ENCODE results near the gene UNC5C.

DNA sequence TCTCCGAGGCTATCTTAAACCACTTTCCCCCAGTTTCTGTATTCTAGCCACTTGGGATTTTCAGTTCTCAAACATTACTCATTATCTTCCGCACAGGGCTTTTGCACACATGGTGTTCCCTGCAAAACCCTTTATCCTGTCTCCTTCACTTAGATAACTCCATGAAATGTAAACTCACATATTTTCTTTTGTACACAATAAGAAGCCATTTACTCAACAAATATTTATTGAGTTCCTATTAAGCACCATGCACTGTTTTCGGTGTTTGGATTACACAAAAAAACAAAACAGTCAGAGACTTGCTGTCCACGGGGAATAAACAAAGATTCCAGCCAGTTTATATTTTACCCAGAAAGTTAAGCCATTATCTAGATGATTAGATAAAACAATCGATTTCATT, 42.5 kb upstream of the UNC5C start:
- TF ChIP-seq, protein P1, sequence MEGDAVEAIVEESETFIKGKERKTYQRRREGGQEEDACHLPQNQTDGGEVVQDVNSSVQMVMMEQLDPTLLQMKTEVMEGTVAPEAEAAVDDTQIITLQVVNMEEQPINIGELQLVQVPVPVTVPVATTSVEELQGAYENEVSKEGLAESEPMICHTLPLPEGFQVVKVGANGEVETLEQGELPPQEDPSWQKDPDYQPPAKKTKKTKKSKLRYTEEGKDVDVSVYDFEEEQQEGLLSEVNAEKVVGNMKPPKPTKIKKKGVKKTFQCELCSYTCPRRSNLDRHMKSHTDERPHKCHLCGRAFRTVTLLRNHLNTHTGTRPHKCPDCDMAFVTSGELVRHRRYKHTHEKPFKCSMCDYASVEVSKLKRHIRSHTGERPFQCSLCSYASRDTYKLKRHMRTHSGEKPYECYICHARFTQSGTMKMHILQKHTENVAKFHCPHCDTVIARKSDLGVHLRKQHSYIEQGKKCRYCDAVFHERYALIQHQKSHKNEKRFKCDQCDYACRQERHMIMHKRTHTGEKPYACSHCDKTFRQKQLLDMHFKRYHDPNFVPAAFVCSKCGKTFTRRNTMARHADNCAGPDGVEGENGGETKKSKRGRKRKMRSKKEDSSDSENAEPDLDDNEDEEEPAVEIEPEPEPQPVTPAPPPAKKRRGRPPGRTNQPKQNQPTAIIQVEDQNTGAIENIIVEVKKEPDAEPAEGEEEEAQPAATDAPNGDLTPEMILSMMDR (IDR thresholded peaks at IDR 0.05), result no peak
- TF ChIP-seq POLR2A (IDR thresholded peaks at IDR 0.05), result no peak

Data from vagina (tissue), 2 donors.